HG03025 (cell line): ENCODE data around the gene UNC13A.

ENCODE experiments used
- ATAC-seq: cut with Tn5 transposase; IDR thresholded peaks from one replicate; pipeline ENCODE4 v1.9.1; 2021; ENCODE audit warnings: mild to moderate bottlenecking, moderate library complexity; ENCODE audit not compliant: unreplicated experiment, low FRiP score

Gene UNC13A

DNA sequence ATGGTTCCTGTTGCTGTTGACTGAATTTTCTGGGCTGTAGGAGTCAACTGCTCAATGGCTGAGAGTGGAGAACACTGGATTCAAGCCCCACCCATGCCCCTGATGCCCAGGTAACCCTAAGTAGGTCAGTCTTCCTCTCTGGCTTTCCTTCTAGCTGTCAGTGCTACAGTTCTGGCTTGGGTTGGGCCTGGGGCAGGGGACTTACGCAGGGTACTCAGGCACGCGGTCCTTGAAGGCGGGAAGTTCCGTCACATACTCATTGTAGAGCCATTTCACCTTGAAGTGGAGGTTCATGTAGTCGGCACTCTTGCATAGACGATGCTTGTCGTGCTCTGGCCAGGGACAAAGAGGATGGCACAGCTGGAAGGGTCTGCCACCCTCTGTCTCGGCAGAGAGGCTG lies 55.6 kb downstream of the UNC13A start:
- no peak for ATAC-seq

DNA sequence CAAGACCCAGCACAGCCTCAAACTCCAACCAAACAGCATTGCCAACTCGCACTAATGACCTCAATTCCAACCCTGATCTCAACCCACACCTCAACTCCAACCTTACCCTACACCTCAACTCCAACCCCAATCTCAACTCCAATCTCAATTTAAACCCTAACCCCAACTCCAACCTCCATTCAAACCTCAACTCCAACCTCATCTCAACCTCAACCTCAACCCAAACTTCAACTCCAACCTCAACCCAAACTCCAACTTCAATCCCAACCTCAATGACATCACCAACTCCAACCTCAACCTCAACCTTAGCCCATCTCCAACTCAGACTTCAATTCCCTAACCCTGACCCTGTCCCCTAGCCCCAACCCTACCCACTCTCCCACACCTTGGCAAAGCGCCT lies 58.4 kb downstream of the UNC13A start:
- no peak for ATAC-seq

DNA sequence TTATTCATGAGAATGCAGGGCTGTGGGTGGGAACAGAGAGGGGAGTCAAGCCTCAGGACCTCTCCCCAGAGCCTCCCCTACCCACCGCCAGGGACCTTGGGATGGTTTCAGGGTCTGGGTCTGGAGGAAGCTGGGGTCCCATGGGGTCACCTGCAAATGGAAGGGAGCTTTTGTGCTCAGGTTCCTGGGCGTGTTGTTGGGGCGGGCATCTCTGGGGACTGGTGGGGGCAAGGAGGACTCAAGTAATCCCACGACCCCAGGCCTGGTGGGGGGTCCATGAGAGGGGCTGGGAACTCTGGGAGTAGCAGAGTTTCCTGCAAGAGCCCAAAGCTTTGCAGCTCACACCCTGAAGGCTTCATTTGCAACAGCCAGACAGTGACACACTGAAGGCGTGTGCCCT lies 60.2 kb downstream of the UNC13A start:
- no peak for ATAC-seq

DNA sequence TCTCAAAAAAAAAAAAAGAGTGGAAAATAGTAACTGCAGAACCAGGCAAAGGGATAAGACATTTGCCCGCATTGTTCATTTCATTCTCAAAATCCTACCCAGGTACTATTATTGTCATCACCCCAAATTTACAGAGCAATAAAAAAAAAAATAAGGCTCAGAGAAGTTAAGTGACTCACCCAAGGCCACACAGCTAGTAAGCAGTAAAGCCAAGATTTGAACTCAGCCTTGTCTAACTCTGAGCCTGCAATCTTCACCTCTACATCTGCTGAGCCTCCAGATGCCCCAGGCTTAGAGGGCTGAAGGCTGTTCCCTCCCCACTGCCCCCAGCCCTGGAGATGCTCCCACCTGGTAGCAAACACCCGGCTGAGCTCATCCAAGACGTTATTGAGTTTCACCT lies 61.0 kb downstream of the UNC13A start:
- ATAC-seq: no peak

DNA sequence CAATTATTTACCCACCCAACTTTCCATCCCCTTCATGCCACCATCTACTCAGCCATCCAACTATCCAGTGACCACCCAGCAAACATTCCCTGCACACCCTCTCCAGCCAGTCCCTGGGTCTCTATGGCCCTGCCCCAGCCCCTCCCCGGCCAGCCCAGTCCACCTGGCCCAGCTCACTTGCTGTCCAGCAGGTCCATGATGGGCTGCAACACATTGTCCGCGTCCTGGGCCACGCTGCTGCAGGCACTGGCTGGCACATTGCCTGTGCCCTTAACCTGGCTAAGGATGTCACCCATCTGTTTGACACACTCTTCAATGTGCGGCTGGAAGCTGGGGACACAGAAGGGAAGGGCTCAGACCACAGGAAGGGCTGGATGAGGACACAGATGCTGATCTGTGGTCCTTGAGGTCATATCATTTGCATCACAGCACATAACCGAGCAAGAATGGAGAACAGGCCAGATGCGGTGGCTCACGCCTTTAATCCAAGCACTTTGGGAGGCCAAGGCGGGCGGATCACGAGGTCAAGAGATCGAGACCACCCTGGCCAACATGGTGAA lies 61.6 kb downstream of the UNC13A start:
- ATAC-seq: no peak

DNA sequence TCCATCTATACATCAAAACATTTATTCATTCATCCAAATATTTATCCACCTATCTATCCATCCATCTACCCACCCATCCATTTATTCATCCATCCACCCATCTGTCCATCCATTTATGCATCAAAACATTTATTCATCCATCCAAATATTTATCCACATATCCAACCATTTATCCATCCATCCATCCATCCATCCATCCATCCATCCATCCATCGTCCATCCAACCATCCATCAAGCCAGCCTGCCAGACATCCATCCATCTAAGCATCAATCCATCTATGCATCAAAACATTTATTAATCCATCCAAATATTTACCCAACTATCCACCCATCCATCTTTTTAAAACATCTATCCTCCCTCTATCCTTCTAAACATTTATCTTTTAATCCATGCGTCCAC lies 62.2 kb downstream of the UNC13A start:
- ATAC-seq: no peak

DNA sequence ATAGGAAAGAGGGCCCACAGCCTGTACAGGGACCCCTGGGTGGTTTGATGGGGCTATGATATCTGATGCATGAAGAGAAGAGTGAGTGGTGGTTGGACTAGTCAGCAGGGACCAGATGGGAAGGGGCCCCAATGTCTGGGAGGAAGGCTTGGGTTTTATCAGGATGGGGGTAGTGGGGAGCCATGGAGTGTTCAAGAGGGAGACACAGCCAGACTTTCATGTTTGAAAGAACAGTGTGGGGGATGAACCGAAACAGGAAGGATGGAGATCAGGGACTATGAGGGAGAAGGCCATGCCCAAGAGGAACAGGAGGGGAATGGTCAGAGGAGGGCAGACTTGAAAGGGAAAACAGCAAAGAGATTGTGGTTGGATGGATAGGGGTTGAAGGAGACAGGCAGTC lies 63.1 kb downstream of the UNC13A start:
- no peak for ATAC-seq

DNA sequence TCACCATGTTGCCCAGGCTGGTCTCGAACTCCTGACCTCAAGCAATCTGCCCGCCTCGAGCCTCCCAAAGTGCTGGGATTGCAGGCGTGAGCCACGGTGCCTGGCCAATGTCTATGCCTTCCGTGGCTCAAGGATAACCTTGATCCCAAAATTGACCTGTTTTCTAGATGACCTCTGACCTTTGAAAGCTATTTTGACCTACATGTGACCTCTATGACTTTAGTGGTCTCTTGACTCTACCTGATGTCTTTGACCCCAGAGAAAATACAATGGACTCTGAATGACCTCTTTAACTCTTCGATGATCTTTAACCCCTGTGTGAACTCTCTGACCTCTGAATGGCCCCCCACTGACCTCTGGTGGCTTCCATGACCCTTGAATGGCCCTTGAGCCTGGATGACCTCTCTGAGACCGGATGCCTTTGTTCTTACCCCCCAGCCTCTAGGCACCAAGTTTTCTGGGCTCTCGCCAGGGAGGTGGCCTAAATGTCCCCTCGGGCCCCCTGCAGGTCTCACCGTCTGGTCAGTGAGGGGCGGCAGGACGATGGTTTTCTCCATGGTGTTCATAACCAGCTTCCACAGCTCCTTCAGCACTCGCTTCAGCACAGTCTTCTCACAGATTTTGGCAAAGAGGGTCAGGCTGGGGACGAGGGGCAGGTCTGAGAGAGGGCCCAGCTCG lies 63.7 kb downstream of the UNC13A start:
- no peak for ATAC-seq

DNA sequence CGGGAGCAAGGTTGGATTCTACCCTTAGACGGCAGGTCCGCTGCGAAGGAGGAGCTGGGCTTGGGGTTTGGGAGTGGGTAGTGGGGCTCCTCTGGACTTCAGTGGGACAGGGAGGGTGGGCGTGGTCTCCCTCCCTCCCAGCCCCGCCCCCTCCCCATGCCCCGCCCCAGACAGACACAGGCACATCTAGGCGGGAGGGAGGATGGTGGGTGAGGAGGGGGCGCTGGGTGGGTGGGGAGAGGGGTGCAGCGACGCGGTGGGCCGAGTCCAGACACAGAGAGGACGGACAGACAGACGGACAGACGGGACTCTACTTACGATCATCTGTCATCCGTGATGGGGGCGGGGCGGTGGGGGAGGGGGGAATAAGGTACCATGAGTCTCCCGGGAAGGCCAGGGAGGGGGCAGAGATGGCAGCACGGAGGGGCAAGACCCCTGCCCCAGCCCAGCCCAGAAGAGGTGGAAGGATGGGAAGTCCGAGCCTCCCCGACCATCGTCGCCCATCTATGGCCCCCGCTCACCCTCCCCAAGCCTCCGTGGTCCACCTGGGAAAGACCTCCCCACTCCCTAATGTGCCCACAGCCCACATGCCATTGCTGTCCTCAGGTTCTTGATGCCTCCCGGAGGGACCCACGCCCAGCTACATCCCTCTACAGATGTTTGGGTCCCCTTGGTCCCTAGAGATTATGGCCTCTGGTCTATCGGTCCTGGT lies 64.8 kb downstream of the UNC13A start:
- ATAC-seq: no peak

DNA sequence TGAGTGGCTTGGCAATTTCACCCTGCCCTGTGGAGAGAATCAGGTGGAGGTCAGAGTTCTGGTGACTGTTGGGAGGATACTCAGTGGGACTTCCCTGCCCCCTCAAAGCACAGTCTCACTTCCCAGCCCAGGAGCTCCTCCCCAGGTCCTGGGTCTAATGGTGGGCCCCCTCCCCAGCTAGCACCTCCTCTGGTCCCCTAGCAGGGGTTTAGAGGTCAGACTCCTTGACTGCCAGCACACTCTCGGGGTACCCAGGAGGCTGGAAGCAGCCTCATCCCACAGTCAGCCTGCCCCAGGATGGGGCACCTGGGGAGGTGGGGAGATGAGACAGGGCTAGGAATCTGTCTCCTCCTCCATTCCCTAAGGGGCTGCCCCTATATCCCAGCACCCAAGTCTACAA lies 67.5 kb downstream of the UNC13A start:
- no peak for ATAC-seq

DNA sequence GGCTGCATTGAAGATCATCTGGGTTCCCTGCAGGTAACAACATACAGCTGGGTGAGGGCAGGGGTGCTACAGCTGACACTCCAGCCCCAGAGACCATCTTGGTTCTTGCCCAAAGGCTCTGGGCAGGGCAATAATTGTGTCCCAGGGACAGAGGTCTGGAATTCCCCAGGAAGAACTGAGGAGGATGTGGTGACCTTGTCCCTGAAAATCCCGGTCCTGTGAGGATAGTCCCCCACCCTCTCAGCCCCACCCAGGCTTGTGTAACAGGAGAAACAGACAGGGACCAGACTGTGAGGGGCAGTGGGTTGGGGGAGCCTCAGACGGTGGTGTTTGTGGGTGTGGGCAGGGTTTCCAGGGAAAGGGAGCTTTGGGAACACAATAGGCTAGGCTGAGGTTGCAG lies 69.2 kb downstream of the UNC13A start:
- no peak for ATAC-seq

DNA sequence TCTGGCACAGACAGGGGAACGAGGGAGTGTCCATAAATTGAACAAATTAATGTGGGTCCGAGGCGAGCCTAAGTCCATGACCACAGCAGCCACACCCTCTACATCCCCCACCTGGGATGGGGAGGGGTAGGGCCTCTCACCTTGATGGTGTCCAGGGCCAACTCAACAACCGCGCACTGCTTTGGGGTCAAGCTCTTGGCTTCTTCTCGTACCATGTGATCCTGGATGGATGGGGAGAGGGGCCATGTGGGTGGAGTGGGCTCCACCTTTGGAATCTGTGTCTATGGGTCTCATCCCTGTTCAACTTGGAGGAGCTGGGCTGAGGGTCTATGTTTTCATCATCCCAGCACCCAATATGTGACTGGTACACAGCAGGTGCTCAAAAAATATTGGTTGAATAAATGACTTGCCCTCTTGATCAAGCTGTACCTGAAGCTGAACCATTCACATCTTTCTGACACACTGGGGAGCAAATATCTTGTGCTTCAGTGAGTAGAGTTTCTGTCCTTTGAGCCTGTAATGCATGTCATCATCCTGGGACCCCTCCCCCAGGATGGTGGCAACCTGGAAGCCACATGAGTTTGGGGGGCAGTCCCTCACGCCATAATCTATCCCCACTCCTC lies 69.8 kb downstream of the UNC13A start:
- no peak for ATAC-seq

DNA sequence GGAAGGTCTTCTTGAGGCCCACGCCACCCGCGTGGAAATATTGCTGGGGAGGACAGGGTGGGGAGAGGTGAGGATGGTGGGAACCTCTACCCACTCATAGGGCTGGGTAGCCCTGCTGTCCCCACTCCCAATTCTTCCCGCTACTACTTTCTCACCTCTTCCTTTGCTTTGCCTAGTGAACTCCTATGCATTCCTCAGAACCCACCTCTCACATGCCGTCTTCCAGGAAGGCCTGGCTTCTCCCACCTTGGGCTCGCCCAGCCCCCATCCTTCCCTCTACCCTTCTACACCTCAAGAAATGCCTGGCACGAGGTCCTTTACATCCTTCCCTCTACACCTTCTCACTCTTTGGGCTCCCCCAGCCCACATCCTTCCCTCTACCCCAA lies 70.4 kb downstream of the UNC13A start:
- ATAC-seq: no peak

DNA sequence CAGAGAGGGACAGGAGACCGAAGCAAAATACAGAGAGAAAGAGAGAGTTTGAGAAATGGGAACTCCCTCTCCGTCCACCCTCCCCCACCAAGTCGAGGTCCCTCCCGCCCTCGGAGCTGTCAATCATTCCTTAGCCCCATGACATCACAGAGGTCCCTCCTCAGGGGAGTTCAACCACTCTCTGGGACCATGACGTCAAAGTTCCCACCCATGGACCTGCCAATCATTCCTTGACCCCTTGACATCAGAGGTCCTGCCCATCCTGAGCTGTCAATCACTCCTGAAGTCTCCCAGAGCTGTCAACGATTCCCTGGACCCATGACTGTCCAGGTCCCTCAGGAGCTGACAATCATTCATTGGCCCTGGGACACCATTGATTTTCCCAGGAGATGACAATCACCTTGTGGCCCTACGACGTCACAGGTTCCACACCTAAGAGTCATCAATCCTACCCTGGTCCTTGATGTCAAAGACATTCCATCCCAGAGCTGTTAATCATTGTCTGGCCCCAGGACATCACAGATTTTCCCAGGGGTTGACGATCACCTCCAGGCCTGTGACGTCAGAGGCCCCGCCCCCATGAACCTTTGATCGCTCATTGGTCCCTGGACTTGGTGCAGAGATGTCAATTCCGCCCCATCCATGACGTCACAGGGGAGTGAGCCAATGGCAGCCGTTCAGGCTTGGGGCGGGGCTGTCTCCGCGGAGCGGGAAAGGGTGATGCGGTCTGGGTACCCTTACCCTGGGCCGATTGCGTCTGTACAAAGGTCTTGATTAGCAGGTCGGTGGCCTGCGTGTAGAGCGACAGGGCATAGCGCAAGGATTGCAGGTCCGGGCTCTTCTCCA lies 71.0 kb downstream of the UNC13A start:
- no peak for ATAC-seq

DNA sequence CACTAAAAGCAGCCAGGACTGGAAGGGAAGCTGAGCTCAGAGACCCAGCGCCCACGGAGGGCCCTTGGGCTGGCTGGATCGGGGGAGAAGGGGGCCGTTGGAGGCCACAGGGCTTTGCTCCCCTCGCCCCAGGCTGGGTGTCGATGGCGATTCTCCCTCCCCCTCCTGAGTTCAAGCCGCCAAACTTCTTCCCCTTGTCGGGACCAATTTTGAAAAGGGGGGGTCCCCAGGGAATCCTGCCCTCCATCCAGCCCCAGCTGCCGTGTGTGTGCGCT lies 71.5 kb downstream of the UNC13A start:
- ATAC-seq: no peak

DNA sequence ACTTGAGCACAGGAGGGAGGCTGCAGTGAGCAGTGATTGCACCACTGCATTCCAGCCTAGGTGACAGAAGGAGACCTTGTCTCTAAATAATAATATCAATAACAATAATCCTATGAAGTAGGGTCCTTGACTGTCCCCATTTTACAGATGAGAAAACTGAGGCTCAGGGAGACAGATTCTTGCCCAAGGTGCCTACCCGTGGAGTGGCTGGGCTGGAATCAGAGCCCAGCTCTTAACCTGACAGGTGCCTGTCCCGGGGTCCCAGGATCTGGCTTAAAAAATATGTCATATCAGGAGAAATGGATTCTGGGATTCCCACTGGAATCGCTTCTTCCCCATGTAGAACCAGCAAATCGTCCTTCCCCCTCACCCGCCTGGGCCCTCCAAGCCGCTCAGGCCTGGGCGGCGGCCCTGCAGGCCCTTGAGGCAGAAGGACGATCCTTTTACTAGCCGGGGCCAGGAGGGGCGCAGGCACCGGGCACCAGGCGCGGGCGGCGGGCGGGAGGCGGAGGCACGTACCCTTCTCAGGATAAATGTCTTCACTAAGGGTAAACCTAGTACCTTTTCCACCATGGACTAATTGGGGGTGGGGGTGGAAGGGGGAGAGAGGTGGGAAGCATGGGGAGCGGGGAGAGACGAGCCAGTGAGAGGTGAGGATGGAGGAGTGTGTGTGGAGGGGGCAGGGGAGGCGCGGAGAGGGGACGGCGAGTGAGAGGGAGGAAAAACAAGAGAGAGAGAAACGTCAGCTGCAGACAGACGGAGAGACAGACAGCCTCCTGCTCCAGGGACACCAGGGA lies 72.1 kb downstream of the UNC13A start:
- no peak for ATAC-seq

DNA sequence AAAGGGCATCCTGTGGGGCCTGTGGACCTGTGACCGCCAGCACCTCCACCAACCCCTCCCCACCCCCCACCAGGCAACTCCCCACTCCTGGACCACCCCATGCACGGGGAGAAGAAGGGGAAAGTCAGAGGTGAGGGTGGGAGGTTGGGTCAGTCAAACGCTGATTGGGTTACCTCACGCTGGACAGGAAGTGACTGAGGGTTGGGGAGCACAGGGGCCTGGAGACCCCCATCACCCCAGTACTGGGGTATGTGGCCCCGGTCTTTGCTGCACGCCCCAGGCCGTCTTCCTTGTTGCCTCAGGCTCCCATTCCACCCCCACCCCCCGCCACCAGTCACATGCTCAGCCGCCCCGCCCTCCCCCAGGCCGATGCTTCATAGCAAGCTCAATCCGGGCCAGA lies 73.7 kb downstream of the UNC13A start:
- no peak for ATAC-seq

DNA sequence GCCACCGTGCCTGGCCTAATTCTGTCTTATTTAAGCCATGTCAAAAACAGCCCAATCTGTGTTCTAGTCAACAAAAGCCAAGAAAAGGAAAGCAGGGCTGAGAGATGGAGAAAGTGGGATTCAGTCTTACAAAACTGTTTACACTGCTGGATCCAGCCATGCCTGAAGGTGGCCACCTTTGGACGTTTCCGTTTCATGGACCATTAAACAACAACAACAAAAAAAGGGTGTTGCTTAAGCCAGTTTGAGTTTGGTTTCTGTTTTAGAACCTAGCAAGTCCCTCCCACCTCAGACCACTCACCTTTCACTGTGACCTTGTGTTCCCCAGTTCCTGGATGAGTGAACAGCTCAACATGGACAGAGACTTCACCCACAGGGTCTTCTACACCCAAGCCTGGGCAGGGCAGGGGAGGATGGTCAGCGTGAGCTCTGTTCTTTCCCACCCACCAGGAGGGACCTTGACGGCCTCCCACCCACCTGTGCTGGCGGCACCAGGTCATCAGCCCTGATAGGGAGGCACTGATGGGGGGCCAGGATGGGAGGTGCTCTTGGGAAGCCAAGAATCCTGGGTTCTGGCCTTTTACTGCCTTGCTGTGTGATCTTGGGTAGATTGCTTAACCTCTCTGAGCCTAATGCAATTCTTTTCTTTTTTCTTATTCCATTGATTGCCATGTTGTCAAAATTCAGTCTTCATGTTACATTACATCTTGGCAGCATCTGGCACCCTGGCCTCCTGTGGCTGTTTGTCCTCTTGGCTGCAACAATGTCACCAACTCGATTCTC lies 76.5 kb downstream of the UNC13A start:
- ATAC-seq: no peak

DNA sequence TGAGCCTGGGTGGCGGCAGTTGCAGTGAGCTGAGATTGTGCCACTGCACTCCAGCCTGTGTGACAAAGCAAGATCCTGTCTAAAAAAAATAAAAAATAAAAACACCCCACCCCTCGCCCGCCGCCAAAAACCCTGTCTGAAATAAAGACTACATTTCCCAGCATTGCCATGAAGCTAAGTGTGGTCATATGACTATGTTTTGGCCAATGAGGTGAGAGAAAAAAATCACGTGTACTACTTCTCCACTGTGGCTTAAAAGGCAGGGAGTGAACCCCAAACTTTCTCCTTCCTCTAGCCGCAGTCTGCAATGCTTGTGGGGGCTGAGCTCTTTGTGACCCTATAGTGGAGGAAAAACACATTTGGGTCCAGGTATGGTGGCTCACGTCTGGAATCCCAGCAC lies 77.8 kb downstream of the UNC13A start:
- ATAC-seq: no peak

DNA sequence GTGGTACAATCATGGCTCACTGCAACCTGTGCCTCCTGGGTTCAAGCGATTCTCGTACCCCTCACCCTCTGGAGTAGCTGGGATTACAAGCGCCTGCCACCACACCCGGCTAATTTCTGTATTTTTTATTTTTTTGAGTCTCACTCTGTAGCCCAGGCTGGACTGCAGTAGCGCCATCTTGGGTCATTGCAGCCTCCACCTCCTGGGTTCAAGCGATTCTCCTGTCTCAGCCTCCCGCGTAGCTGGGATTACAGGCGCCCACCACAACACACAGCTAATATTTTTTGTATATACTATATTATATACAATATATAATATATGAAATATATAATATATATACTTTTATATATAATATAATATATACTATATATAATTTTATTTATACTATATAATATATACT lies 80.2 kb downstream of the UNC13A start:
- no peak for ATAC-seq
